ENCODE measurements around the gene CDCA7L. TPM values are rescaled to one million over a fixed set of nuclear protein-coding genes. Genes with fewer than 3 reads are reported as not detected.

The CDCA7L gene
- total and polyA plus RNA-seq, 2 of the 4 experiments (the other 2 are of a cell fraction): 20.4 to 35.0 TPM

GRCh38 chr7:21912931-21913780 lies 32.5 kb downstream of the CDCA7L start:
- Histone ChIP-seq H3K4me2 (ENCODE audit: low read depth, low read length) (no peak overlapping the region), H4K20me1 (ENCODE audit: insufficient read depth, low read length) (no peaks in the 10 kb centered on the region), H3K18ac (ENCODE audit: low read depth, low read length) (no peak overlapping the region), H2BK120ac (ENCODE audit: low read depth, low read length) (no peak overlapping the region), H3K23ac (ENCODE audit: low read depth, low read length) (no peak overlapping the region), H2AK5ac (ENCODE audit: low read depth, low read length) (no peak overlapping the region), H4K8ac (ENCODE audit: low read depth in 2 of 2, low read length in 2 of 2) (no peak overlapping the region), H2BK5ac (ENCODE audit: low read depth, low read length, poor library complexity, severe bottlenecking) (no peak overlapping the region), H2BK15ac (ENCODE audit: low read depth, low read length) (no peak overlapping the region), H2AK9ac (replicated peaks; ENCODE audit: low read depth, low read length, poor library complexity) (no peak overlapping the region), H3K9me3 (ENCODE audit: control insufficient read depth, insufficient read depth, low read length) (no peaks in the 10 kb centered on the region), H3K27ac (ENCODE audit: insufficient read depth, low read length) (no peak overlapping the region), H4K5ac (ENCODE audit: low read depth, low read length) (no peak overlapping the region), H3K9ac (ENCODE audit: low read depth, low read length) (no peak overlapping the region), H3K9me1 (ENCODE audit: insufficient read depth, low read length) (0 out of 2 replicates have a peak, but pooled peaks cover 3% of the 10 kb centered on the region), H3K14ac (replicated peaks; ENCODE audit: low read depth, low read length) (no peak overlapping the region), H2BK20ac (ENCODE audit: low read depth, low read length) (no peak overlapping the region), H3K79me1 (ENCODE audit: low read depth in 1 of 2, low read length in 2 of 2) (peaks cover under 1 to 2% of the 10 kb centered on the region in 2 experiments; a peak in 1 of 4 replicates), H3K27me3 (ENCODE audit: control insufficient read depth, insufficient read depth, low read length) (no peaks in the 10 kb centered on the region), H3K4ac (ENCODE audit: low read depth, low read length) (no peak overlapping the region), H3K56ac (ENCODE audit: extremely low read depth, insufficient read depth, low read length) (no peak overlapping the region), H3K4me1 (ENCODE audit: control insufficient read depth, insufficient read depth, low read length) (no peaks in the 10 kb centered on the region), H4K91ac (ENCODE audit: insufficient read depth, low read depth, low read length) (no peak overlapping the region), H3K4me3 (ENCODE audit: insufficient read depth, low read depth, low read length) (no peak overlapping the region), H3K36me3 (ENCODE audit: control insufficient read depth, insufficient read depth, low read length) (peaks cover 20% of the 10 kb centered on the region; the same call in 1 of the 2 replicates), H2AFZ (replicated peaks; ENCODE audit: low read length, poor library complexity) (no peak overlapping the region)
- ATAC-seq (ENCODE audit: low read depth): no peak
- no peak for DNase-seq
- dilution Hi-C loops (cut with HindIII; ENCODE audit: low sequenced_read_pairs, unreplicated experiment): no loop called here
- in situ Hi-C loops (cut with MboI; ENCODE audit: low sequenced_read_pairs): no loop called here
- intact Hi-C loops (cut with micrococcal nuclease): no loop called here
- CTCF ChIA-PET: interaction anchor here (0.8 kb wide), 1 partner anchor 1800 kb away, joined by 3 read pairs; no protein-coding TSS in a partner anchor
- no TSS peak for BruUV-seq (replicated peaks)
- POLR2A ChIA-PET (ENCODE audit: unreplicated experiment): no interaction called here
- no CpG with 5 or more reads among the region's 8 CpGs for WGBS, 2 experiments (ENCODE audit: extremely low coverage in 2 of 2, insufficient read length in 1 of 2)
- no peak for TF ChIP-seq RCOR1 (IDR thresholded peaks at IDR 0.05; ENCODE audit: insufficient replicate concordance, low read length)
- TF ChIP-seq CHD1 (IDR thresholded peaks at IDR 0.05; ENCODE audit: low read depth, low read length): no peak
- TF ChIP-seq CEBPB (IDR thresholded peaks at IDR 0.05; ENCODE audit: low read depth, low read length): no peak
- TF ChIP-seq CTCF (conservative IDR thresholded peaks at IDR 0.05; ENCODE audit: low read depth, low read length): no peak
- no peak for TF ChIP-seq BHLHE40 (IDR thresholded peaks at IDR 0.05; ENCODE audit: low read depth, low read length)
- TF ChIP-seq MXI1 (IDR thresholded peaks at IDR 0.05; ENCODE audit: borderline replicate concordance, low read depth, low read length): no peak
- no peak for TF ChIP-seq USF2 (IDR thresholded peaks at IDR 0.05; ENCODE audit: low read depth, low read length)
- TF ChIP-seq SMC3 (IDR thresholded peaks at IDR 0.05; ENCODE audit: low read depth, low read length): no peak
- TF ChIP-seq FOS (IDR thresholded peaks at IDR 0.05; ENCODE audit: low read depth, low read length): no peak
- no peak for TF ChIP-seq MAZ (IDR thresholded peaks at IDR 0.05; ENCODE audit: borderline replicate concordance, low read depth, low read length)
- TF ChIP-seq NFE2L2 (IDR thresholded peaks at IDR 0.05; ENCODE audit: low read depth, low read length): no peak
- no peak for TF ChIP-seq RFX5 (IDR thresholded peaks at IDR 0.05; ENCODE audit: low read depth, low read length)
- TF ChIP-seq POLR2A (IDR thresholded peaks at IDR 0.05; ENCODE audit: low read depth, low read length): no peak
- no peak for TF ChIP-seq ELK1 (IDR thresholded peaks at IDR 0.05; ENCODE audit: borderline replicate concordance, low read depth, low read length)
- no peak for TF ChIP-seq RAD21 (IDR thresholded peaks at IDR 0.05; ENCODE audit: low read length)
